MCF 10A (cell line): ENCODE data around the gene EXOC4. TPM values are rescaled to one million over a fixed set of nuclear protein-coding genes. Genes with fewer than 3 reads are reported as not detected.

Source experiments
- BruUV-seq: library from RNA; stranded (reverse); fragments of 400-500 nt; replicated peaks from 2 replicates; lab custom pipeline; 2021; lab: Mats Ljungman, UMichigan
- CTCF ChIA-PET: fragments of 300-600 bp; sonication (Branson Sonifier 250); formaldehyde crosslinking; extraction: SDS; loops from one replicate; lab custom pipeline; 2021; ENCODE audit warnings: antibody characterized with exemption, inconsistent platforms; lab: Yijun Ruan, JAX
- POLR2A ChIA-PET: fragments of 300-600, 350-650 bp; sonication (Branson Sonifier 250); formaldehyde crosslinking; extraction: SDS; loops from one replicate; lab custom pipeline; 2020; ENCODE audit warnings: antibody characterized with exemption, inconsistent platforms; lab: Yijun Ruan, JAX
- DNase-seq: peaks from one replicate; pipeline ENCODE4 v3.0.0-alpha.2; 2018; ENCODE audit not compliant: unreplicated experiment
- H3K27ac Mint-ChIP-seq: one replicate; pipeline ENCODE4 v1.8.0; 2022; ENCODE audit warnings: mild to moderate bottlenecking, low read depth, mixed read lengths; ENCODE audit not compliant: unreplicated experiment
- H3K27me3 Mint-ChIP-seq: one replicate; pipeline ENCODE4 v1.8.0; 2022; ENCODE audit warnings: mixed read lengths; ENCODE audit not compliant: insufficient read depth, unreplicated experiment
- H3K36me3 Mint-ChIP-seq: one replicate; pipeline ENCODE4 v1.8.0; 2022; ENCODE audit warnings: mild to moderate bottlenecking, moderate library complexity, mixed read lengths; ENCODE audit not compliant: insufficient read depth, unreplicated experiment
- H3K4me1 Mint-ChIP-seq: one replicate; pipeline ENCODE4 v1.8.0; 2022; ENCODE audit warnings: mixed read lengths; ENCODE audit not compliant: insufficient read depth, unreplicated experiment
- H3K4me3 Mint-ChIP-seq: one replicate; pipeline ENCODE4 v1.8.0; 2022; ENCODE audit warnings: mild to moderate bottlenecking, moderate library complexity, mixed read lengths; ENCODE audit not compliant: unreplicated experiment
- H3K9me3 Mint-ChIP-seq: one replicate; pipeline ENCODE4 v1.8.0; 2022; ENCODE audit warnings: mixed read lengths; ENCODE audit not compliant: unreplicated experiment
- CTCF ChIP-seq: fragments of 200-600 bp; IDR thresholded peaks from one replicate; pipeline ENCODE4 v1.8.0; 2022; ENCODE audit warnings: antibody characterized with exemption, mild to moderate bottlenecking; ENCODE audit not compliant: unreplicated experiment
- intact Hi-C: fragments of 100-400 bp; cut with micrococcal nuclease; formaldehyde crosslinking; loops from 2 replicates; pipeline ENCODE4 v1.14.1; 2022
- total RNA-seq: library from RNA; stranded (reverse); gene quantifications from 2 replicates; pipeline ENCODE4 v1.2.3, GENCODE V29; 2022

The EXOC4 gene
- total RNA-seq, 1 experiment from 2014 or later: 105 TPM

DNA sequence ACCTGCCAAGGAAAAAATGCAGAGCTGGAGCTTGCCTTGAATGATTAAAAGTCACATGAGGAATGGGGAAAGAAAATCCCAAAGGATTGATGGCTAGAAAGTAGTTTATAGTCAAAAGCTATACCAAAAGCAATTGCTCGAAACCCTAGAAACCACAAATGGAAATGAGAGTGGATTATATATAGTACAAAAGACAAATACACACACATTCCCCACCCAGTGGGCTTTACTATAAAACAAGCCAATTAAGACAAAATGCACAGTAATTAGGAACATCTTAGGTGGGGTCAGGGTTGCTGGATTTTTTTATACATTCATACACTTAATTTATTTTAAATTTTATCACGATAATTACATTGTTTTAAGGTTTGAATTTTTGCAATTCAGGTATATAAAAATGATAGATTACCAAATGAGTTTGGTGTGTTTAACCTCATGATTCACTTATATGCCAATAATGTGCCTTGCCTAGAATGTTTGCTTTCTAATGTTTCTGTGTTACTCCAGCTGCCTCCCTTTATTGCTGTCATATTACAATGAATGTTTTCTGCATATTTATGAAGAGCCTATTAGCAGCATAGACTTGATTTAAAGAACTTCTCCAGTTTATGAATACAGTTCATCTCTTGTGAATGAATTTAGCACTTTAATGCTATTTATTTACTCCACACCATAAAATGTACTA lies 421.3 kb downstream of the EXOC4 start:
- DNase-seq: no peak
- intact Hi-C loops: no loop called here
- H3K27me3 Mint-ChIP-seq: no peaks in the 10 kb centered on the region
- no peak for TF ChIP-seq CTCF
- no peak overlapping the region for H3K4me3 Mint-ChIP-seq
- no peak overlapping the region for H3K27ac Mint-ChIP-seq
- H3K4me1 Mint-ChIP-seq: peaks cover 7% of the 10 kb centered on the region
- no TSS peak for BruUV-seq
- CTCF ChIA-PET: interaction anchor here (2.0 kb wide), 1 partner anchor 69 kb away, joined by 6 read pairs; no protein-coding TSS in a partner anchor
- H3K9me3 Mint-ChIP-seq: peaks cover 15% of the 10 kb centered on the region
- POLR2A ChIA-PET: no interaction called here
- H3K36me3 Mint-ChIP-seq: peaks cover 4% of the 10 kb centered on the region

DNA sequence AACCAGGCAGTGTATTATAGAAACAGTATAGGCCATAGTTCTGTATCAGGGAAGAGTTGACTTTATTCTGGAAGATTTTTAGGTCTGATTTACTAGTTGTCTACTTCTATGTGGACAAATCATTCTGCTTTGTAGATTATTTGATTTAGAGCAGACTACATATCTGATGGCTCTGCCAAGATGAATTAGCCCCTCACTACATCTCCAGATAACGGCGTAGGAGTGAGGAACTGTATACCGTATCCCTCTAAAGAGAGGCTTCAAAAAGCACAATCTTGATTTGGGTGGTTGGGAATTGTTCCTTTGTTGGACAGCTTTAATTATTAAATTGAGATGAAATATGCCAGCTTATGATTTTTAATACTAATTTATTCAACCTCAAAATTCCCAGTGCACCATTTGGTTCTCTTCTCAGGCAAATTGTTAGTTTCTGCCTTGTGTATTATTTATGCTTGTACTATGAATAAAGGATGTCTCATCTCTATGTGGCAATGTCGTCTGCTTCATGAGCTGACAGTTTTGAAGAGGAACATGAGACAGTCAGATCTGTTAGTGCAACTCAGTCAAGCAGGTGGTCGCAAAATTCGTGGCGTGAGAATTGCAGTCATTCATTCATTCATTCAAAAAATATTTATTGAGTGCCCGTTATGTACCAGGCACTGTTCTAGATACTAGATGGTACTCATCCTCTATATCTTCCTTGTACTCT lies 422.8 kb downstream of the EXOC4 start:
- Mint-ChIP-seq H3K27me3 (no peaks in the 10 kb centered on the region), H3K4me3 (no peak overlapping the region), H3K27ac (no peak overlapping the region), H3K36me3 (peaks cover 7% of the 10 kb centered on the region), H3K4me1 (peaks cover 7% of the 10 kb centered on the region), H3K9me3 (peaks cover 12% of the 10 kb centered on the region)
- POLR2A ChIA-PET: no interaction called here
- BruUV-seq: no TSS peak
- CTCF ChIA-PET: interaction anchor here (1.0 to 1.6 kb wide), 3 partner anchors 12 to 18 kb away, joined by 3 to 7 read pairs (median 3); no protein-coding TSS in a partner anchor
- DNase-seq: no peak
- TF ChIP-seq CTCF: no peak
- intact Hi-C loops: no loop called here

DNA sequence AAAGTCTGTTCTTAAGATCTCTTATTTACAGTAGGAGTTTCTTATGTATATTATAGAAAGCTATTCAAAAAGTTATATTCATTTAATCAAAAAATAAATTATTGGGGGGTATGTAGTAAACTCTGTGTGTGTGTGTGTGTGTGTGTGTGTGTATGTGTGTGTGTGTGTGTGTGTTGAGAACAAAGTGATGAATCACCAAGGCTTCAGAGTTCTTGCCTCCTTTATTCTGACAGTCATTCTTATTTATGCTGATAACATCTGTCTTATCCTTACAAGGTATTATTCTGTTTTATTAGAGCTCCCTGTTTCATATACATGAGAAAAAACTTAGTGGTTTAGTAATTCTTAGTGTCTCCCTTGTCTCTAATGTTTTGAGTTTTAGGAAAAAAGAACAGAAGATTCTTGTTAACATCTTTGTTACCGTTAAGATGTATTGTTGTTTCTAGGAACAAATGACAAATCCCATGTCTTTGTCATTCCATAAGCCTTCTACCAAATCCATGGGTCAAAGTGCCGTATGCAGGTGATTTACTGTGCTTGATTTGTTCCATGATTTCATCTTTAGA lies 424.0 kb downstream of the EXOC4 start:
- POLR2A ChIA-PET: interaction anchor here (0.6 to 1.2 kb wide), 5 partner anchors 10 to 892 kb away, joined by 3 to 6 read pairs (median 3); no protein-coding TSS in a partner anchor
- CTCF ChIA-PET: interaction anchor here (0.6 to 1.6 kb wide), 6 partner anchors 11 to 257 kb away, joined by 3 to 7 read pairs (median 3); no protein-coding TSS in a partner anchor

More for the DNA sequence above, 424.0 kb downstream of the EXOC4 start:
- H3K9me3 Mint-ChIP-seq: peaks cover under 1% of the 10 kb centered on the region
- H3K27me3 Mint-ChIP-seq: no peaks in the 10 kb centered on the region
- no peak overlapping the region for H3K4me3 Mint-ChIP-seq
- H3K36me3 Mint-ChIP-seq: peaks cover 8% of the 10 kb centered on the region
- TF ChIP-seq CTCF: no peak
- no TSS peak for BruUV-seq
- peaks cover 7% of the 10 kb centered on the region for H3K4me1 Mint-ChIP-seq
- intact Hi-C loops: no loop called here
- H3K27ac Mint-ChIP-seq: no peak overlapping the region
- no peak for DNase-seq
